Parathyroid adenoma (tissue), 2 donors: ENCODE results near the gene FAM222A.

Experiments
- H2AFZ ChIP-seq: fragments of 300-600 bp; sonication (generic); one replicate; pipeline ENCODE4 v1.7.0; 2017; ENCODE audit warnings: antibody characterized with exemption, mild to moderate bottlenecking
- H3K27ac ChIP-seq: fragments of 300-600 bp; sonication (generic); one replicate; pipeline ENCODE4 v1.7.0; 2017
- H3K27me3 ChIP-seq: fragments of 300-600 bp; sonication (generic); one replicate; pipeline ENCODE4 v1.7.0; 2017; ENCODE audit warnings: low read length; ENCODE audit not compliant: control insufficient read depth, insufficient read depth
- H3K36me3 ChIP-seq: fragments of 300-600 bp; sonication (generic); one replicate; pipeline ENCODE4 v1.7.0; 2017; ENCODE audit warnings: low read length; ENCODE audit not compliant: control insufficient read depth, insufficient read depth
- H3K4me1 ChIP-seq: fragments of 300-600 bp; sonication (generic); one replicate; pipeline ENCODE4 v1.7.0; 2017; ENCODE audit warnings: control low read depth
- H3K4me2 ChIP-seq: fragments of 300-600 bp; sonication (generic); one replicate; pipeline ENCODE4 v1.7.0; 2017; ENCODE audit warnings: low read length
- H3K4me3 ChIP-seq: fragments of 300-600 bp; sonication (generic); one replicate; pipeline ENCODE4 v1.7.0; 2017; ENCODE audit warnings: low read depth, low read length
- H3K79me2 ChIP-seq: fragments of 300-600 bp; sonication (generic); one replicate; pipeline ENCODE4 v1.7.0; 2017; ENCODE audit warnings: control low read depth
- H3K9ac ChIP-seq: fragments of 300-600 bp; sonication (generic); one replicate; pipeline ENCODE4 v1.7.0; 2017; ENCODE audit warnings: mild to moderate bottlenecking
- H3K9me3 ChIP-seq: fragments of 300-600 bp; sonication (generic); one replicate; pipeline ENCODE4 v1.7.0; 2017; ENCODE audit warnings: low read length; ENCODE audit not compliant: control insufficient read depth
- TF ChIP-seq, protein P1 (sequence below): fragments of 300-600 bp; sonication (generic); IDR thresholded peaks from one replicate; pipeline ENCODE4 v1.7.0; 2017; ENCODE audit warnings: antibody characterized with exemption, mild to moderate bottlenecking
- donor health status: primary hyperparathyroidism.

The FAM222A gene

DNA sequence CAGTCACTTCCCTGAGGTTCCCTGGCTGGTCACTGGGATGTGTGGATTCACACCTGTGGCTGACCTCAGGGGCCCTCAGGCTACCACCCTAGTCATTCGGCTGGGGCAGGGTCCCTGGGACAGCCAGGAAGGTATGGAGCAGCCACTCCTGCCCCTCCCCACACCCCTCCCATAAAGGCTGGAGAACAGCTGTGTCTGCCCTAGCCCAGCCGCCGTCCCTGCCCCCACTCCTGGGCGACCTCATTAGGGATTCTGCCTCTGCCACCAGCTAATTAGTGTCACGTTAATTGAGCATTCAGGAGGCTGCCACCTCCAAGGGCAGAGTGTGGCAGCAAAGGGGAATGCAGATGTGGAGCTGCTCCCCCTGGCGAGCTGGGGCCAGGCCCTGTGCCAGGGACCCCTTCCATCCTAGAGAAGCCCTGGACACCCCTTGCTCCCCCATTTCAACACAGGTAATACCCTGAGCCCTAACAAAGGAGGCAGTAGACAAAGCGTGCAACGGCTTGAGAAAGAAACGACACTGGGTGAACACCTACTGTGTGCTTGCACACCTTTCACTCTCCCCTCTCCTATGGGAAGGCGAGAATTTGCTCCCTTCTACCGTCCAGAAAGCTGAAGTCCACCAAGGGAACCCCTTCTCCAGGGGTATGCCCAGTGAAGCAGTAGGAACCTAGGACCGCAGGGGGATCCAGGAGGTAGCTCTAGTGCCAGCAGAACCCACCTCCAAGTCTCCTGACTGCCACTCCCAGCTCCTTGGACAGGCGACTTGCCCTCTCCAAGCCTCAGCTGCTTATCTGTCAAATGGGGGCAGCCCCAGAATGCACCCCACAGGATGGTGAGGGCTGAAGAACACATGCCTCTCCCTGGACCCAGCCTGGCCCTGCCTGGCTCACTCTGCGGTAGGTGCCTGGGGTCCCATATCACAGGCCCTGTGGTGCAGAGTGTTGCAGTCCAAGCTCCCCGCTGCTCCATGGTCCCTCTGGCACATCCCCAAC lies 45.1 kb downstream of the FAM222A start:
- Histone ChIP-seq H3K27ac (no peak overlapping the region), H3K27me3 (no peaks in the 10 kb centered on the region), H3K4me3 (no peak overlapping the region), H3K4me2 (no peak overlapping the region), H3K36me3 (no peaks in the 10 kb centered on the region), H3K79me2 (no peaks in the 10 kb centered on the region), H3K4me1 (peaks cover 4% of the 10 kb centered on the region), H3K9ac (no peak overlapping the region), H2AFZ (no peak overlapping the region), H3K9me3 (no peaks in the 10 kb centered on the region)
- TF ChIP-seq, protein P1, sequence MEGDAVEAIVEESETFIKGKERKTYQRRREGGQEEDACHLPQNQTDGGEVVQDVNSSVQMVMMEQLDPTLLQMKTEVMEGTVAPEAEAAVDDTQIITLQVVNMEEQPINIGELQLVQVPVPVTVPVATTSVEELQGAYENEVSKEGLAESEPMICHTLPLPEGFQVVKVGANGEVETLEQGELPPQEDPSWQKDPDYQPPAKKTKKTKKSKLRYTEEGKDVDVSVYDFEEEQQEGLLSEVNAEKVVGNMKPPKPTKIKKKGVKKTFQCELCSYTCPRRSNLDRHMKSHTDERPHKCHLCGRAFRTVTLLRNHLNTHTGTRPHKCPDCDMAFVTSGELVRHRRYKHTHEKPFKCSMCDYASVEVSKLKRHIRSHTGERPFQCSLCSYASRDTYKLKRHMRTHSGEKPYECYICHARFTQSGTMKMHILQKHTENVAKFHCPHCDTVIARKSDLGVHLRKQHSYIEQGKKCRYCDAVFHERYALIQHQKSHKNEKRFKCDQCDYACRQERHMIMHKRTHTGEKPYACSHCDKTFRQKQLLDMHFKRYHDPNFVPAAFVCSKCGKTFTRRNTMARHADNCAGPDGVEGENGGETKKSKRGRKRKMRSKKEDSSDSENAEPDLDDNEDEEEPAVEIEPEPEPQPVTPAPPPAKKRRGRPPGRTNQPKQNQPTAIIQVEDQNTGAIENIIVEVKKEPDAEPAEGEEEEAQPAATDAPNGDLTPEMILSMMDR: no peak

DNA sequence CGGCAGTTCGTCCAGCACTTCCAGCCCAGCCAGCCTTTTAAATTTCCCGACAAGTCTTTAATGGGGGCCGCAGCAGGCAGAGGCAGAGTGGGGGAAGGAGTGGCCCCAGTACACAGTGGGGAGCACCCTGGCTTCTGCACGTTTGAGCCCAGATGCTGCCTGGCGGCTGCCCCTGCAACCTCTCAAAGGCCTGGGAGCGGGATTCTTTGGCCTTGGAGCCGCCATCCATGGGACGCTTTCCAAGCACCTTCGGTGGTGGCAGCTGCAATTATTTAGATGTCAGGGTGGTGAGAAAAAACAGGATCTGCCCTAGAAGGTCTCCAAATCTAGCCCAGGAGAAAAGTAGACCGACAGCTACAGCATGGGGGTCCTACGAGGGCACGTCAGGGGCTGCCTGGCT lies 46.0 kb downstream of the FAM222A start:
- no peak overlapping the region for H3K4me2 ChIP-seq
- peaks cover 4% of the 10 kb centered on the region for H3K4me1 ChIP-seq
- no peaks in the 10 kb centered on the region for H3K36me3 ChIP-seq
- H3K4me3 ChIP-seq: no peak overlapping the region
- H3K27ac ChIP-seq: no peak overlapping the region
- no peak overlapping the region for H2AFZ ChIP-seq
- no peaks in the 10 kb centered on the region for H3K79me2 ChIP-seq
- H3K27me3 ChIP-seq: no peaks in the 10 kb centered on the region
- H3K9me3 ChIP-seq: no peaks in the 10 kb centered on the region
- H3K9ac ChIP-seq: no peak overlapping the region
- TF ChIP-seq, protein P1: no peak

DNA sequence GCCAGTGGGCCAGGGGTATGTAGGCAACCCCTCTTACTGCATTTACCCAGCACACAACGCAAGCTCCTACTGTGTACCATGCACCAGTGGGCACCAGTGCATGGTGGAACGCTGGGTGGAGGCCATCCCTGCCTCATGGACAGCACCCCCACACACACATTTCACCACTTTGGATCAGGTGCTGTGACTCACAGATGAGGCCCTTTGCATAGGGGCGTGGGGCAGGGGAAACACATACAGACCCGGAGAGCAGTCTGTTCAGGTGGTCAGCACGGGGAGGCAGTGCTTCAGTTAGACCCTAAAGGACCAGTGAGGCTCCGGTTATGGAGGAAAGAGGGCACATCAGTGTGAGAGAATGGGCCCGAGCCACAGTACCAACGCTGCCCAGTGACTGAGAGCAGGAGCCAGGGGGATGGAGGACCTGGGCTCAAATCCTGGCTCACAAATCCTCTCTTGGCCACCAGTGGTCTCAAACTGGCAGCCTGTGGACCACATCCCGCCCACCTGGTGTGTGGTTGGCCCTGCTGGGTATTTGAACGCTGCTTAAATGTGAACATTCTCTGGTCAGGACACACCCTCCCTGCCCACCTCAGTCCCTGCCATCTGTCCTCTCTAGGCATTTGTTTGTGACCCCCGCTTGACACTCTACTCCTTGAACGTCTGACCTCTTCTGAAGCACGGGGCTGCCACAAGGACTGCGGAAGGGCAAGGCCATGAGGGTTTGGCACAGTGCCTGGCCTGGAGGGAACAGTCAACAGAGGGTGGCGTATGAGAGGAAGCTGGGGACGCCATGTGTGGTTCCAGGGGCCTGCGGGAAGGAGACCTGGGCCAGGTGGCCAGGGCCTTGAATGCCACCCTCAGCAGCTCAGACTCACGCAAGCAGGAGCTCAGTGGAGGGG lies 46.7 kb downstream of the FAM222A start:
- Histone ChIP-seq H3K79me2 (no peaks in the 10 kb centered on the region), H3K27ac (no peak overlapping the region), H3K4me3 (no peak overlapping the region), H3K4me2 (no peak overlapping the region), H3K36me3 (no peaks in the 10 kb centered on the region), H3K9me3 (no peaks in the 10 kb centered on the region), H3K4me1 (peaks cover 4% of the 10 kb centered on the region), H3K9ac (no peak overlapping the region), H2AFZ (peak overlapping the region; percentile 66), H3K27me3 (no peaks in the 10 kb centered on the region)
- TF ChIP-seq, protein P1: no peak

DNA sequence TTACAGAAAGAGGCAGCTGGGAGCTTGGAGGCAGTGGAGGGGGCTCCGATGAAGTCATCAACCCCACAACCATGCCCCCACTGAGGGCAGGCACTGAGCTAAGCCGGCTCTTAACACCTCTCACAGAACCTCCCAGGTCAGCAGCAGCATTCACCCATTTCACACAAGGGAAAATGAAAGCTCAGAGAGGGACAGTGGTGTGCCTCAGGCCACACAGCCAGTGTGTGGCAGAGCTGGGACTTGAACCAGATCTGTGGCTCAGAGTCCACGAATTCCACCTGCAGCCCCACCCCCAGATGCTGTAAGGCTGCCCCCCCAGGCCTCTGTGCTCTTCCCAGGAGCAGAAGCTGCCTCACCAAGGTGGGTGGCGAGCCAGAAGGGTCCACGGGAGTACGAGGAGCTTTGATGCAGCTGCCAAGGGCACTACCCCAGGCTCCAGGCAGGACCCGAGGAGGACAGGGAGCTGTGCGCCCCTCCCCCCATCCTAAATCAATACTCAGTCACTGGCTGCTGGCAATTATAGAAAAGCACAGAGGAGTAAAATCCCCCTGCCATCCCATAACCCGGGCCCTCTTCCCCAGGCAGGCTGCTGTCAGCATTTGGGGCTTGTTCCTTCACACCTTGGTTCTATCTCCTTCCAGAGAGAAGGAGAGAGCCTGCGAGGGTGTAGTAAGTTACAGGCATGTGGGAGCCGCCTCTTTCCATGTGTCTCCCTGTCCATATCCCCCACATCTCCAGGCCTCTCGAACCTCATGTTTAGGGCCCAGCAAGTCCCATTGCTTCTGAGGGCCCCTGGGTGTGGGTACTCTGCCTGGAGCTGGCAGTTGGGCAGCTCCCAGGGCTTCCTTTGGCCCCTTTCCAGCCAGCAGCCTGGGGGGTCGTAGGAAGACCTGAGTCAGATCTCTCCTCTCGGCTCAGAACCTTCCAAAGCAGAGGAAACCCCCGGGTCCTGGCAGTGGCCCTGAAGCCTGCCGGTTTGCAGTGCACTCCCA lies 47.6 kb downstream of the FAM222A start:
- H3K4me3 ChIP-seq: no peak overlapping the region
- no peak overlapping the region for H3K4me2 ChIP-seq
- no peaks in the 10 kb centered on the region for H3K9me3 ChIP-seq
- peaks cover 4% of the 10 kb centered on the region for H3K4me1 ChIP-seq
- H2AFZ ChIP-seq: peak overlapping the region; percentile 66
- no peak overlapping the region for H3K9ac ChIP-seq
- no peaks in the 10 kb centered on the region for H3K79me2 ChIP-seq
- TF ChIP-seq, protein P1: no peak
- no peaks in the 10 kb centered on the region for H3K36me3 ChIP-seq
- H3K27ac ChIP-seq: no peak overlapping the region
- H3K27me3 ChIP-seq: no peaks in the 10 kb centered on the region
